Trophoblast cell (in vitro differentiated cells and primary cell): Measurements from ENCODE around the gene CCDC93.

Experiments used
- DNase-seq, 2 donors: peaks; one replicate each; pipeline ENCODE4 v3.0.0-alpha.2; 2016
- H2AFZ ChIP-seq: 2 replicates; pipeline ENCODE4 v1.6.1; 2013; ENCODE audit warnings: low read length, moderate library complexity, mild to moderate bottlenecking; ENCODE audit not compliant: insufficient read depth, poor library complexity
- H2AK5ac ChIP-seq: 2 replicates; pipeline ENCODE4 v1.6.1; 2013; ENCODE audit warnings: mild to moderate bottlenecking, low read length
- H2BK120ac ChIP-seq: 2 replicates; pipeline ENCODE4 v1.6.1; 2013; ENCODE audit warnings: low read length, mild to moderate bottlenecking, moderate library complexity; ENCODE audit not compliant: insufficient read depth, poor library complexity
- H2BK12ac ChIP-seq: 2 replicates; pipeline ENCODE4 v1.6.1; 2013; ENCODE audit warnings: mild to moderate bottlenecking, low read length, moderate library complexity
- H2BK5ac ChIP-seq: 2 replicates; pipeline ENCODE4 v1.6.1; 2013; ENCODE audit warnings: low read length, low read depth, moderate library complexity, mild to moderate bottlenecking; ENCODE audit not compliant: poor library complexity
- H3K14ac ChIP-seq: 2 replicates; pipeline ENCODE4 v1.6.1; 2013; ENCODE audit warnings: mild to moderate bottlenecking, low read length
- H3K18ac ChIP-seq: 2 replicates; pipeline ENCODE4 v1.6.1; 2013; ENCODE audit warnings: mild to moderate bottlenecking, low read length
- H3K23ac ChIP-seq: 2 replicates; pipeline ENCODE4 v1.6.1; 2013; ENCODE audit warnings: low read length
- H3K27ac ChIP-seq: 2 replicates; pipeline ENCODE4 v1.5.1; 2013; ENCODE audit warnings: low read depth, mild to moderate bottlenecking, inconsistent platforms, low read length, moderate library complexity
- H3K27me3 ChIP-seq: 2 replicates; pipeline ENCODE4 v1.6.1; 2013; ENCODE audit warnings: inconsistent platforms, mild to moderate bottlenecking, low read length, moderate library complexity; ENCODE audit not compliant: insufficient read depth
- H3K36me3 ChIP-seq, 2 experiments: 1 replicate in 1 of 2; 2 replicates in 1 of 2; pipeline ENCODE4 v1.6.1; 2013; ENCODE audit warnings: low read length in 2 of 2, mild to moderate bottlenecking in 2 of 2, moderate library complexity in 1 of 2; ENCODE audit not compliant: insufficient read depth in 2 of 2, control insufficient read depth in 1 of 2
- H3K4ac ChIP-seq: 2 replicates; pipeline ENCODE4 v1.6.1; 2013; ENCODE audit warnings: low read depth, mild to moderate bottlenecking, low read length, moderate library complexity
- H3K4me1 ChIP-seq, 2 experiments: 1 replicate in 1 of 2; 2 replicates in 1 of 2; pipeline ENCODE4 v1.6.1; 2013; ENCODE audit warnings: low read length in 2 of 2, mild to moderate bottlenecking in 2 of 2, moderate library complexity in 1 of 2; ENCODE audit not compliant: insufficient read depth in 2 of 2, control insufficient read depth in 1 of 2
- H3K4me2 ChIP-seq: 2 replicates; pipeline ENCODE4 v1.6.1; 2013; ENCODE audit warnings: inconsistent platforms, mild to moderate bottlenecking, low read length, moderate library complexity
- H3K4me3 ChIP-seq: 2 replicates; pipeline ENCODE4 v1.5.1; 2013; ENCODE audit warnings: mild to moderate bottlenecking, low read depth, low read length, inconsistent platforms
- H3K79me1 ChIP-seq: one replicate; pipeline ENCODE4 v1.6.1; 2013; ENCODE audit warnings: low read length
- H3K79me2 ChIP-seq: 2 replicates; pipeline ENCODE4 v1.6.1; 2013; ENCODE audit warnings: low read length, mild to moderate bottlenecking; ENCODE audit not compliant: control insufficient read depth, insufficient read depth, poor library complexity
- H3K9ac ChIP-seq: 2 replicates; pipeline ENCODE4 v1.6.1; 2013; ENCODE audit warnings: mild to moderate bottlenecking, low read length
- H3K9me3 ChIP-seq: 2 replicates; pipeline ENCODE4 v1.6.1; 2013; ENCODE audit warnings: low read depth, mild to moderate bottlenecking, control low read depth, inconsistent platforms, low read length; ENCODE audit not compliant: insufficient read depth
- H4K12ac ChIP-seq: 2 replicates; pipeline ENCODE4 v1.6.1; 2013; ENCODE audit warnings: low read depth, mild to moderate bottlenecking, low read length, moderate library complexity
- H4K8ac ChIP-seq: 2 replicates; pipeline ENCODE4 v1.6.1; 2013; ENCODE audit warnings: low read depth, mild to moderate bottlenecking, low read length, moderate library complexity
- H4K91ac ChIP-seq: one replicate; pipeline ENCODE4 v1.6.1; 2013; ENCODE audit warnings: low read depth, mild to moderate bottlenecking, low read length, moderate library complexity
- WGBS: extraction: QIAGEN DNeasy Blood & Tissue Kit; methylation state at CpG from one replicate; pipeline ENCODE4 v1.1.7; 2013; ENCODE audit warnings: missing lambda C conversion rate; ENCODE audit not compliant: insufficient read length, insufficient coverage; ENCODE audit errors: extremely low coverage; 5-methylcytosine and 5-hydroxymethylcytosine counted together

The CCDC93 gene

DNA sequence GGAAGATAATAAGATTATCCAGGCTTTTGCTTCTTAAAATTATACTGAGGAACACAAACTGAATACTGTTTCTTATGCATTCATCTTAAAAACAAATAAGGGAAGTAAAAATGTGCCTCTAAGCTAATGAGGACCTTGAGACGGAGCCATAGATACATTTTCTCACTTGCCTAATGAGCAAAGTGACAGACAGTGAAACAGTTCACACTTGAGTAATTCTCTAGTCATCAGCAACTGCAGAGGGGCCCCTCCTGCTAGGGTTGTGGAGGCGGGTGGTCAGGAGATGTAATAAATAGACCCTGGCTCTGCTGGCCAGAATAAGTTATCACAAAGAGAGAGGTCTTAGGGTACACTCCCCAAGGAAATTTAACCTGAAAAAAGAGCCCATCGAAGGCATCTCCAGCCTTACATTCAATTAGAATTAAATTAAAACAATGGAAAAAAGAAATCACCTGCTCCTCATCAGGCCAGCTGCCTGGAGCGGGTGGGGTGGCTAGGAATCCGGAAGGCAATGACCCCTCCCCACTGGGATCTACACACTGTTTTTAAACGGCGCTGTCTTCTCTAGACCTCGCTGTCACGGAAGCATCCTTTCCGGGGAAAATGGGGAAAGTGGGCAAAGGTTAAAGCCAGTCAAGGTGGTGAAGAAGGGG is 41.8 kb upstream of the CCDC93 start:
- Histone ChIP-seq H2AK5ac (no peak overlapping the region), H3K9me3 (no peaks in the 10 kb centered on the region), H3K4me2 (no peak overlapping the region), H3K23ac (no peak overlapping the region), H3K79me1 (no peaks in the 10 kb centered on the region), H3K9ac (no peak overlapping the region), H3K14ac (no peak overlapping the region), H4K8ac (no peak overlapping the region), H4K91ac (no peak overlapping the region), H3K4me3 (no peak overlapping the region), H3K79me2 (no peaks in the 10 kb centered on the region), H3K4ac (no peak overlapping the region), H3K27ac (no peak overlapping the region), H2AFZ (no peak overlapping the region), H3K4me1 (no peaks in the 10 kb centered on the region), H2BK120ac (no peak overlapping the region), H2BK12ac (no peak overlapping the region), H2BK5ac (no peak overlapping the region), H3K36me3 (no peaks in the 10 kb centered on the region), H3K18ac (no peak overlapping the region), H3K27me3 (no peaks in the 10 kb centered on the region), H4K12ac (no peak overlapping the region)
- no peak for DNase-seq
- WGBS: no CpG with 5 or more reads among the region's 10 CpGs

DNA sequence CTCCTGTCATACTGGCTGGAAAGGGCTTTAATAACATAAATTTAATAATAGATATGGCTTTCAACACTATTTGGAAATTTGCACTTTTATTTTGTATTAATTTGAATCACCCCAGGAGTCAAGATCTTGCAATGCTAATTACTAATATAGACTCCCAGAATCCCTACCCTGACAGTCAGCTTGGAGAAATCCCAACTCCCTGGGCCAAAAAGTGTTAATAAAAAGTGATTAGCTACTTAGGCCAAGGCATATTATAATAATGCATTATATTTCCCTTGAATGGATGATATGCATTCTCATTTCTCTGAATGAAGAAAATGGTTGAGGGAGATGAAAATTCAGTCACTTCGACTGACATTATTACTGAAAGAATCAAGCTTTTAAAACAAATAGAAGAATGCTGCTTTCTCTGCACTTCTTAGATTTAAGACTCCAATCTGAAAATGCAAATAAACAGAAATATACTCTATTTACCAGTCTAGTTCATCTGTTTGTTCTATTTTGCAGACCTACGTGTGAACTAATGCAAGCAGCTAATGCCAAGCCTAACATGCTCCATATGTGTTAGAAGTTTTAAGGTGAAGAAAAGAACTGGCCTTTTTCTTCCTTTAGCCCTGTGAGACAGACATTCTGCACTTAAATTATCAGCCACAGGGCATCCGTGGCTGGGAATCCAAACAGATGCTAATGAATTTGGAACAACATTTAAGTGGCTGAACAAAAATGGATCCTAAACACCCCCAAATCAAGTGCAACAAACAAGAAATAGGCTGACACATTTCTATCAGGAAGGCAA is 40.5 kb upstream of the CCDC93 start:
- no peak overlapping the region for H3K14ac ChIP-seq
- H3K9ac ChIP-seq: no peak overlapping the region
- H3K23ac ChIP-seq: no peak overlapping the region
- no peak overlapping the region for H2AK5ac ChIP-seq
- no peak overlapping the region for H3K27ac ChIP-seq
- H3K79me2 ChIP-seq: no peaks in the 10 kb centered on the region
- H3K4me2 ChIP-seq: no peak overlapping the region
- no peak overlapping the region for H3K4ac ChIP-seq
- H2BK5ac ChIP-seq: no peak overlapping the region
- H2BK12ac ChIP-seq: no peak overlapping the region
- no peaks in the 10 kb centered on the region for H3K36me3 ChIP-seq
- H2AFZ ChIP-seq: no peak overlapping the region
- no peak overlapping the region for H3K4me3 ChIP-seq
- H4K8ac ChIP-seq: no peak overlapping the region
- H3K9me3 ChIP-seq: no peaks in the 10 kb centered on the region
- DNase-seq: no peak
- no peak overlapping the region for H2BK120ac ChIP-seq
- H3K27me3 ChIP-seq: no peaks in the 10 kb centered on the region
- no peaks in the 10 kb centered on the region for H3K79me1 ChIP-seq
- no peaks in the 10 kb centered on the region for H3K4me1 ChIP-seq
- WGBS: no CpG with 5 or more reads among the region's 3 CpGs
- no peak overlapping the region for H4K91ac ChIP-seq
- no peak overlapping the region for H4K12ac ChIP-seq
- no peak overlapping the region for H3K18ac ChIP-seq

DNA sequence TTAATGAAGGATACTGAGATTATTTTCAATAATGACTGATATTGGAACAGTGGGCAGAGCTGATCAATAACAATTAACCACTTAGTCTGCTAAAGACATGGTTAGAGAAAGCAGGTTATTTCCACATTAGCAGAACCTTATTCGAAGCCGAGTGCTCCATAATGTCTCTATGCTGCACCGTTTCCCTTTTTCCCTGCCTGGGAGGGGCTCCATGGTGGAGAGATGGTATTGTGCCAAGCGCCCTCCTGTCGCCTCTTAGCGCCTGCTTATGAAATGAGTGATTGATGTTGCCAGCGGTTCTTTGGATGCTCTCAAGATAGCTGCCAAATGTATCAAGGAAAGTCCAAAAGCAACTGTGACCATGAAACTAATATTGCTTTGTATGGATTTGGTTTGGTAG is 39.8 kb upstream of the CCDC93 start:
- H4K91ac ChIP-seq: no peak overlapping the region
- no peaks in the 10 kb centered on the region for H3K79me2 ChIP-seq
- H3K4me2 ChIP-seq: no peak overlapping the region
- no peak overlapping the region for H4K12ac ChIP-seq
- no peak overlapping the region for H3K4me3 ChIP-seq
- no peak overlapping the region for H3K4ac ChIP-seq
- WGBS: no CpG with 5 or more reads among the region's 7 CpGs
- H2AK5ac ChIP-seq: no peak overlapping the region
- no peak for DNase-seq
- no peak overlapping the region for H2BK5ac ChIP-seq
- H3K4me1 ChIP-seq: no peaks in the 10 kb centered on the region
- no peak overlapping the region for H3K23ac ChIP-seq
- no peak overlapping the region for H3K9ac ChIP-seq
- H3K36me3 ChIP-seq: no peaks in the 10 kb centered on the region
- H3K79me1 ChIP-seq: no peaks in the 10 kb centered on the region
- no peak overlapping the region for H2BK120ac ChIP-seq
- no peak overlapping the region for H3K18ac ChIP-seq
- no peaks in the 10 kb centered on the region for H3K9me3 ChIP-seq
- H3K14ac ChIP-seq: no peak overlapping the region
- no peak overlapping the region for H2AFZ ChIP-seq
- no peak overlapping the region for H4K8ac ChIP-seq
- H2BK12ac ChIP-seq: no peak overlapping the region
- H3K27me3 ChIP-seq: no peaks in the 10 kb centered on the region
- no peak overlapping the region for H3K27ac ChIP-seq

DNA sequence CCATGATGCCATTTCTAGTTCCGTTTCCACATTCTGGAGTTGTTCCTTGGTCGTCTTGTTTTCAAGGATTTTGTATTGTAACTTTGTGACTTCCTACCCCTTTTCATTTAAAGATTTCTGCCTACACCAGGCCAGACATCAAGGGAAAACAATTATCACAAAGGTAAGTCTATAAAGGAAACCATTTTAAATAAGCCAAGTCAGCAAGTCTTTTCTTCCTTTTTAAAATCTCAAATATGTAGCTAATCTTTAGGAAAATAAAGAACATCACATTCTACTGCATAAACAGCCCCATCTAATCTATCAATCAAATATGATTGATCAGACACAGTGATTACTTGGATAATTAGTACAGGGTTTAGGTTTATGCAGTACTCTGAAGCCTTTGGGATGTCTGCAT is 38.6 kb upstream of the CCDC93 start:
- Histone ChIP-seq H3K4ac (no peak overlapping the region), H3K36me3 (no peaks in the 10 kb centered on the region), H3K4me3 (no peak overlapping the region), H3K79me1 (no peaks in the 10 kb centered on the region), H4K8ac (no peak overlapping the region), H3K9ac (no peak overlapping the region), H2AK5ac (no peak overlapping the region), H4K91ac (no peak overlapping the region), H3K14ac (no peak overlapping the region), H2BK5ac (no peak overlapping the region), H4K12ac (no peak overlapping the region), H3K27ac (no peak overlapping the region), H2AFZ (no peak overlapping the region), H3K23ac (no peak overlapping the region), H3K4me1 (no peaks in the 10 kb centered on the region), H3K9me3 (no peaks in the 10 kb centered on the region), H3K79me2 (no peaks in the 10 kb centered on the region), H3K18ac (no peak overlapping the region), H3K27me3 (no peaks in the 10 kb centered on the region), H2BK12ac (no peak overlapping the region), H3K4me2 (no peak overlapping the region), H2BK120ac (no peak overlapping the region)
- no CpG with 5 or more reads among the region's 2 CpGs for WGBS
- DNase-seq: no peak
